COLO668 (cell line): ENCODE measurements around the gene HKDC1.
A peak's percentile ranks its signal among the peaks of the same experiment; 100 is the strongest.

ENCODE experiments used
- DNase-seq: peaks from one replicate; lab custom pipeline; 2025; ENCODE audit not compliant: unreplicated experiment; lab: John Stamatoyannopoulos, UW

HKDC1 gene

DNA sequence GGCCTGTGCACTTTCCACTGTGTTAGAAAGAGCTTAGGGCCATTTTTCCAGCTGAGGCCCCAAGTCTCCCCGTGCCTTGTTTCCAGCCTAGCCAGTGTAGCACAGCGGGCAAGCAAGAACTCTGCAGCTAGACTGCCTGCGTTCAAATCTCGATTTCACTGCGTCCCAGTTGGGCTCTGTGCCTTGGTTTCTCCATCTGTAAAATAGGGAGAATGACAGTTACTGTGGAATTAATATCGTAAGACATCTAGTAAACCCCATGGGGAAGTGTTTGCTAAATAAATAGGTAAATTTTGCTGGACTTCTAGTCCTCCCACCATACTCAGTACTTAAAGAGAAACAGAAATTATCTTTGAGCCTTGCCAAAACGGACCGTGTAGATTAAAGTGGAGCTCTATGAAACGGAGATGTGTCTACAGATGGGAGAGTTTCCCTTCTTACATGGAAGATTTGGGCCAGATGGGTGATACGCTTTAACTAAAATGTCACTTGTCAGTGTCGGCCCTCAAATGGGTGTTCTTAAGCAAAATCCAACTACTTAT lies 3.5 kb upstream of the HKDC1 start:
- DNase-seq: no peak

GRCh38 chr10:69217119-69217754 lies 2.9 kb upstream of the HKDC1 start:
- DNase-seq: no peak

DNA sequence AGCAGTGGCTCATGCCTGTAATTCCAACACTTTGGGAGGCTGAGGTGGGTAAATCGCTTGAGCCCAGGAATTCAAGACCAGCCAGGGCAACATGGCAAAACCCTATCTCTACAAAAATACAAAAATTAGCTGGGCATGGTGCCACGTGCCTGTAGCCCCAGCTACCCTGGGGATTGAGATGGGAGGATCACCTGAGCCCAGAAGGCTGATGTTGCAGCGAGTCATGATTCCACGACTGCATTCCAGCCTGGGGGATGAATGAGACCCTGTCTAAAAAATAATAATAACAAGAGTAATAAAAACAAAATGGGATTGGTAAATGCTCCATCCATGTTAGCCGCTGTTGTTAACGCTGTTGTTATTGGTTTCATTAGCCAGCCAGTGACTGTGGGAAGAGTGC lies 1.3 kb upstream of the HKDC1 start:
- DNase-seq: no peak

- DNase-seq: no peak
Observed at GRCh38 chr10:69220507-69220906, 375 bp downstream of the HKDC1 start.

GRCh38 chr10:69222157-69223027 lies 2.3 kb downstream of the HKDC1 start:
- DNase-seq: peak; percentile 4

GRCh38 chr10:69223028-69223342 lies 2.9 kb downstream of the HKDC1 start:
- DNase-seq: no peak

DNA sequence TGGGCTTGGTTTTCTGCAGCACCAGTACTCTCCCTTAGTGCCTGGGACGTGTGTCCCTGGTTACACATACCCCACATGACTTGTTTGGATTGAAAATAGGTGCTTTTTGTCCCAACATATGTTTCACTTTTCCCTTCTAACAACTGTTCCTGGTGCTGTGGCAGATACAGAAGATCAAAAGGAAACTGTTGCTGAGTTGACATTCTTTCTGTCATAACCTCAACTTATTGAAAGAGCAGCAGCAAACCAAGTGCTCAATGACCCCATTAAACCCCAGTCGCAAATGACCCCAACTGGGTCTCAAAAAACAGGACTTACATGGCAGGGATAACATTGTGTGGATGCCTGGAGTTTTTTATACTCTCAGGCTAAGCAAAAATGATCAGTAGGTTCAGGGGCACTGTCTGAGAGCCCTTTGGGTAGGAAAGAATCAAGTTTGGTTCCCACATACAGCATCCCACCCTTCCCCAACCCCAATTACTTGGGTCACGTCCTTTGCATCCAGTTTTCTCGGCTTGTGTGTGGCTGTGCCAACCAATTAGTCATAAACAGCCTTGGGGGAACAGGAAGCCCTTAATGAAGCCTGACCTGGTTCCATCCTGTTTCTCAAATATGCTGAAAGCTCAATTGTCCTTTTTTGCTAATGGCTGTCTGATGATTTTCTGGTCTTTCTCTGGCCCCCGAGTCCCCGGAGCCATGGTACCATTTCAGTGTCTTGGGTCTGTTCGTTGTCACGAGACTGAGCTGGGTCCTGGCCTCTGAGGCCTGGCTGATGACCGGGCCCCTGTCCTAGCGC lies 4.9 kb downstream of the HKDC1 start:
- no peak for DNase-seq

- no peak for DNase-seq
Observed at GRCh38 chr10:69225681-69226080, 5.5 kb downstream of the HKDC1 start.

DNA sequence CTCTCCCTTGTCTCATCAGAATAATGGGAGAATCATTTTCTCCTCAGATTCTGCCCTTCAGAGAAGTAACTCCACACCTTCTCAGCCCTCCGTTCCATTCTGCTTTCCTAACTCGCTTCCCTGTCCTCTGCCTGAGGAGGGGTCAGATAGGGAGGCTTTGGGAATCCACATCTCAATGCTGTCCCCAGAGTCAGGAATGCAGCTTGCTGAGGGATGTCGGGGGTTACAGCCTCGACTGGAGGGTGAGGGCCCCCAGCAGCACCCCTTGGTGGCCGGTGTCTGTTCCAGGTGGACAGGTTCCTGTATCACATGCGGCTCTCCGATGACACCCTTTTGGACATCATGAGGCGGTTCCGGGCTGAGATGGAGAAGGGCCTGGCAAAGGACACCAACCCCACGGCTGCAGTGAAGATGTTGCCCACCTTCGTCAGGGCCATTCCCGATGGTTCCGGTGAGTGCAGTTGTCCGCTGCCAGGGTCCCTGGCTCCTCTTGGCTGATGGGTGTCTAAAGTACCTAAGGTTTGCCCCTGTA lies 6.9 kb downstream of the HKDC1 start:
- no peak for DNase-seq

- DNase-seq: no peak
Observed at GRCh38 chr10:69228151-69228550, 8.0 kb downstream of the HKDC1 start.

- DNase-seq: no peak
Observed at GRCh38 chr10:69229616-69229916, 9.4 kb downstream of the HKDC1 start.

DNA sequence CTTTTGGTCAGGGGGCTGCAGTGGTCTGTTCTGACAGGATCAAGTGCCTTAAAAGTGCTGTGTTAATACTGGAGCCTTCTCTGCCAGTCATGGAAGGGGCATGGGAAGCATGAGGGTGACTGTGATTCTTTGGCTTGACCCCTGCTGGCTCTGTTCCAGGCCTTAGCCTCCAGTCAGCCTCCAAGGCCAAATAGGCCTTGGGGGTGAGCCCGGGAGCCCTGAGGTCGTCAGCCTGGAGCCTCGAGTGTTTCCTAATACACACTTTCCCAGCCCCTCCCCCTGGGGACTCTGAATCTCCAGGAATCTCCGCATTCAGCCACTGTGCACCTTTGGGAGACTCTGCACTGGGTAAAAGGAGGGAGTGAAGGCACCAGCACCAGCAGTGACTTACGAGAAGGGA lies 10.0 kb downstream of the HKDC1 start:
- no peak for DNase-seq

GRCh38 chr10:69232252-69232651 lies 12.1 kb downstream of the HKDC1 start:
- DNase-seq: no peak

GRCh38 chr10:69232736-69233480 lies 12.8 kb downstream of the HKDC1 start:
- no peak for DNase-seq

DNA sequence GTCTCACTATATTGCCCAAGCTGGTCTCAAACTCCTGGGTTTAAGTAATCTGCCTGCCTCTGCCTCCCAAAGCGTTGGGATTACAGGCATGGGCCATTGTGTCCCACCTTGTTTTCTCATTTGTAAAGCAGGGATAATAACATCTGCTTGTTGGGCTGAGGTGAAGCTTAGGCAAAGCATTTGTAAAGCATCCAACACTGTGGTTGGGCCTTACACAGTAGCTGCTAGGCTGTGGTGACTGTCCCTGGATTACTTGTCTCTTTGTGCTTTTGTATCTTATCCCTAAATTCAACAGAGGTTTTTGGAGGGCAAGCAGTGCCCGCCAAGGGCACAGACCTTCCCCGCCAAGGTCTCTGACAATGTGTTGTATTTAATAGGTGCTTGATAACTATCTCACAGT lies 14.3 kb downstream of the HKDC1 start:
- no peak for DNase-seq

DNA sequence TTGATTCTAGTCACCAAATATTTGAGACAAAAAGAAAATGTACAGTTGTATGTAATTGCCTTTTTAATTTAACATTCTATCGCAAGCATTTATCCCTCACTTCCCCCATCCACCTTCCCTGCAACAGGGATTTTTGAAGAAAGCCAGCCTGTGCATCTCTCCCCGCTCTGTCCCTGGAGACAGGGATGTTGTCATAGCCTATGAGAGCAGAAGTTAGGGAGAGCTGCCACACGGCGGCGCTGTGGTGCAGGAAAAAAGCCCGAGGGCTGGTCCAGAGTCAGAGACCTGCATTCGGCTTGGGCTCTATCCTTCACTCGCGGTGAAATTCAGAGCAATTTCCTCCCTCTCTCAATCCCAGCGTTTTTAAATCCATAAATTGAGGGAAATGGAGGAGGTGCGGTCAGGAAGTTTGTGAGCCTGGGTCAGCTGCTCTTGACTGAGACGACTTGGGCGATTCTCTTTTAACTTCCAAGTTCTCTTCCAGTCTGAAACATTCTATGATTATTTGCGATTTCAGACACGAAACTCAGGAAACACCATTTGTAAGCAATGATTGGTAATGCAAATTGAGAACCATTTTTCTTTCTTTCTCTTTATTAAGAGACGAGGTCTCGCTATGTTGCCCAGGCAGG lies 17.5 kb downstream of the HKDC1 start:
- peak; percentile 66 for DNase-seq

DNA sequence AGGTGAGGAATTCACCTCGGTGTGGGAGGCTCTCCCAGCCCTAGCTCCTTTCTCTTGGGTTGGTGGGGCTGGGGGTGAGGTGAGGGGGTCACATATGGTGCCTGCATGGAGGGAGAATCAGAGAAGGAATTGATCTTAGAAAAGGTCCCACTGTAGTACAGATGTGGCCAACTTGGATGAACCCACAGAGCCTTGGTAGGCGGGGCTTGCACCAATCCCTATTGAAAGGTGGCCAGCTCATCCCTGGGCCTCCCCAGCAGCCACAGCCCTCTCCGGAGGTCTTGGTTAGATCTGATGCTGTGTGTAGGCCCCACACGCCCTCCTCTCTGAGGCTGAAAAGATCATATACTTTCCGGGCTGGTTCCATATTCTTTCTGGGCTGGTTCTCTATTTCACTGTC lies 19.0 kb downstream of the HKDC1 start:
- no peak for DNase-seq

- DNase-seq: no peak
Observed at GRCh38 chr10:69239816-69240434, 19.8 kb downstream of the HKDC1 start.

DNA sequence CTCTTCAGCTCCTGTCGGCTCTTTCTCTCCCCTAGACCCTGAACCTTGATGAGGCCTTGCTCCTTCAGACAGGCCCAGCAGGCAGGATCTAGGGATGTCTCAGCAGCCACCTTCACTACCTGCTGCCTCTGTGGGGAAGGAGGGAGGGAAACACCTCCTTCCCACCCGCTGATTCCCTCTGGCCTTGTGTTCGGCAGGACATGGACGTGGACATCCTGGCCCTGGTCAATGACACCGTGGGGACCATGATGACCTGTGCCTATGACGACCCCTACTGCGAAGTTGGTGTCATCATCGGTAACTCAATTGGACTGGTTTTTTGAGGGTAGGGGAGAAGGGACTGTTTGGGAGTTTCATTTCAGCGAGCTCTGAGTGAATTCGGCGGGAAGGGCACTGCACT lies 20.3 kb downstream of the HKDC1 start:
- no peak for DNase-seq

GRCh38 chr10:69241575-69241974 lies 21.4 kb downstream of the HKDC1 start:
- no peak for DNase-seq
